HG03457 (cell line): ENCODE results near the gene RSF1.
A peak's percentile ranks its signal among the peaks of the same experiment; 100 is the strongest.
"Not testable (repeated sequence)": the region's sequence is repeated elsewhere in the genome, so short reads cannot be mapped to it uniquely, and the experiment has no call there.

ENCODE experiments used
- ATAC-seq: cut with Tn5 transposase; IDR thresholded peaks from one replicate; pipeline ENCODE4 v1.9.1; 2021; ENCODE audit warnings: moderate number of reproducible peaks; ENCODE audit not compliant: unreplicated experiment

Gene RSF1

GRCh38 chr11:77690649-77691048 lies 129.9 kb downstream of the RSF1 start:
- no peak for ATAC-seq

GRCh38 chr11:77687088-77687487 lies 133.4 kb downstream of the RSF1 start:
- no peak for ATAC-seq

GRCh38 chr11:77677138-77677537 lies 143.4 kb downstream of the RSF1 start:
- ATAC-seq = no peak

- no peak for ATAC-seq
Measured at GRCh38 chr11:77672264-77672663, 148.3 kb downstream of the RSF1 start.

- ATAC-seq = no peak
Measured at GRCh38 chr11:77669848-77670511, 150.5 kb downstream of the RSF1 start.

DNA sequence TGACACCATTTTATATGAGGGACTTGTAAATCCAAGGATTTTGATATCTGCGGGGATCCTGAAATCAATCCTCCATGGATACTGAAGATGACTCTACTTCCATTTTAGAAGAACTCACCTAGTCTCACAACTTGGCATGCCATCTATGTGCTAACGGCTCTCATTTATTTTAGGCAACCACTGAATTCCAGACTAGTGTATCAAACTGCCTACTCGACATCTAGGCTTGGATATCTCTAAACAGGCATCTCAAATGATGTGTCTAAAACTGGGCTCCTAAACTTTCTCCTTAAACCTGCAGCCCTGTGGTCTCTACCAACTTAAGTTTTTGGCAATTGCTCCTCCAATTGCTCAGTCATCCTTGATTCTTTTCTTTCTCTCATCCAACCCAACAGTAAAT lies 151.8 kb downstream of the RSF1 start:
- no peak for ATAC-seq

- no peak for ATAC-seq
Measured at GRCh38 chr11:77665240-77665965, 155.1 kb downstream of the RSF1 start.

DNA sequence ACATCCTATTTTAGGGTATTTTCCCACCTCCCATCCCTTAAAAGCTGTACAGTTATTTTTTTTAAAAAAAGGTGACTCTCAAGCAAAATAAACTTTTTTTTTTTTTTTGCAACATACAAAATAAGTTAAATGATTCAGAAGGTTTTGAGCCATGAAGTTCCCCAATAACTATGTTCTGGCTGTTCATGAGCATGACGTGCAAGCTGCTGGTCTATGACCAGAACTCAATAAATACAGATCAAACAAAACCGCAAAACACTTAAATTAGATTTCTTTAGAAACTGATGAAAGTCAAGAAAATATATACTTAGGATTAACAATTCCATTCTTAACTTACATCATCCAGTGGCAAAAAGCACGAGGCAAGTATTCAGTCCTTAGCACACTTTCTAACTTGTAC lies 158.9 kb downstream of the RSF1 start:
- ATAC-seq = no peak

DNA sequence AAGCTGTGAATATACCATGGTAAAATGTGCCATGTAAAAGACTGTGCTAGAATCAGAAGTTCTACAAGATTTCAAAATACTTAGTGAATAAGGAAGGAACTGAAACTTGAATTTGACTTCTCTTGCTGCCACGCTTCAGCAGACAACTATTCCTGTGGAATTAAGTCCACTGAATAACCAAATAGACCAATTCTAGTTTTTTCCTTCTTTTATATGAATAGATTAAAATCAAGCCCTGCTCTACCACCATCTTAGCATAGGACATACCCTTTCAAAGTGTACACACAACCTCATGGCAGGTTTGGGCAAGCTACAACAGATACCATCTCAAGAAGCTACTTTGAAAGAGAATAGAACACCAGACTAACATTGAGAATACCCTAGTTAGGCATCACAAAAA lies 159.6 kb downstream of the RSF1 start:
- no peak for ATAC-seq

- ATAC-seq = no peak
Measured at GRCh38 chr11:77658213-77659013, 162.1 kb downstream of the RSF1 start.

- ATAC-seq = no peak
Measured at GRCh38 chr11:77656362-77656761, 164.2 kb downstream of the RSF1 start.

GRCh38 chr11:77654770-77655434 lies 165.6 kb downstream of the RSF1 start:
- ATAC-seq = no peak

DNA sequence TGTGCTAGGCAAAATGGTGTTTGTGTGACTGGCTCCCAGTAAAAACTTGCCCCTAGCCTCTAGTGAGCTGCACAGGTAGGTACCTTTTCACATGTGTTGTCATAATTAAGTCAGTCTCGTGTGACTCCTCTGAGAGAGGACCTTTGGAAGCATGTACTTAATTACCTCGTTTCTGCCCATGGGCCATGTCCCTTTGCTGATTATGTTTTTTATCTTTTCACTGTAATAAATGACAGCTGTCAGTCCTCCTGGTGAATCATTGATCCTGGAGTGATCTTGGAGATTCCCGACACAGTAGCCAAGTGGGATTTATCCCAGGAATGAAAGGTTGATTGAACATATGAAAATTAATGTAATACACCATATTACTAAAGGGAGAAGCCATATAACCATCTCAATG lies 170.4 kb downstream of the RSF1 start:
- no peak for ATAC-seq

DNA sequence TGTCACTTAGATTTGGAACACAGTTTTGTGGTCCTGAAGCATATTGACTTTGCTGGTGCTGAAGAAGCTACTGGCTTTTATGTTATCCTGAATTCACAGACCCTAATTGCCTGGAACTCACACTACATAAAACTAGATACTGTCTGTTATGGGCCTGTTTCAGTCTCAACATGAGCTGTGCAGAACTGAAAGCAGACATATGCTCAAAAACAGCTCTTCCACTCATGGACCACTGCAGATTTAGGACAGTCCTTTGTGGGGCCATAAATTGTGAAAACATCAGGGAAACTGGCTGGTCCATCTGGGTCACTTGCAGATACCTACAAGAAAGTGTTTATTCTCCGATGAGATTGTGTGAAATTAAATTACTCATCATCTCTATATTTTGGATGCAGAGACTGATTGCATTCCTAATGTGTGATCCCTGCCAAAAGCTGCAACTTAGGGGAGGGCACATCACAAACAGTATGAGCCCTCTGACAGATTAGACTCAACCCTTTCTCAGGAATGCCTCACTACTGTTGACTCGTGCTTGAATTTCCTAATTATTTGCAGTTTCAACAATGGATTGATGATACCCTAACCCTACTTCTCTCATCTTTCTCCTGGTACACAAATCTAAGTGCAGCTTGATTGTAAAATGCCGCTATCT lies 172.7 kb downstream of the RSF1 start:
- ATAC-seq = no peak

DNA sequence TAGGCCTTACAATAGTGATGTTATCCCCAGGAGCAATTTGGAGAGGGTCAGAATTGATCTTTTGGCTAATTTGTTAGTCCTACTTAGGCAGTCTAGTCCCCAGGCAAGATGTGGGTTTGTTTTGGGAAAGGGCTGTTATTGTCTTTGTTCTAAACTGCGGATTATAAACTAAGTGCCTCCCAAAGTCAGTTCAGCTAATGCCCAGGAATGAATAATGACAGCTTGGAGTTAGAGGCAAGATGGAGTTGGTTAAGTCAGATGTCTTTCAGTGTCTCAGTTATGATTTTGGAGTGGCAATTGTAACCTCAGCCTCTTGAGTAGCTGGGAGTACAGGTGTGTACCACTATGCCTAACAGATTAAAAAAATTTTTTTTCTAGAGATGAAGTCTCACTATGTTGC lies 175.6 kb downstream of the RSF1 start:
- ATAC-seq = no peak

DNA sequence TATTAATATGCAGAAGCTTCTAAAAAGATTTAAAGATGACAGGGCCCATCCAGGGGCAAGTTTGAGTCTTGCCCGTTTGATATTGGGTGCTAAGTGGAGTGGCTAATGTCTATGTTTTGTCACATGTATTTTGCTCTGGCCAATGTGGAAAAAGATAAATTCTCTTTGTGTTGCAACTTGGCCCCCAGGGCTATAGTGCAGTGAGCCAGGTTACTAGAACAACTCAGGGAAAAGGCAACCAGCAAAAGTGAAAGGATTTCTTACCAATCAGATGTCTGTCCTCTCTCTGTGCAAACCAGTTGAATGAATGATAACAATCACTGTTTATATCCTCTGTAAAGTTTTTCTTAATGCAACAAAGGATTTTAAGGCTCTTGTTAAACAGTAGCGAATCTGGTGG lies 178.3 kb downstream of the RSF1 start:
- ATAC-seq = no peak

DNA sequence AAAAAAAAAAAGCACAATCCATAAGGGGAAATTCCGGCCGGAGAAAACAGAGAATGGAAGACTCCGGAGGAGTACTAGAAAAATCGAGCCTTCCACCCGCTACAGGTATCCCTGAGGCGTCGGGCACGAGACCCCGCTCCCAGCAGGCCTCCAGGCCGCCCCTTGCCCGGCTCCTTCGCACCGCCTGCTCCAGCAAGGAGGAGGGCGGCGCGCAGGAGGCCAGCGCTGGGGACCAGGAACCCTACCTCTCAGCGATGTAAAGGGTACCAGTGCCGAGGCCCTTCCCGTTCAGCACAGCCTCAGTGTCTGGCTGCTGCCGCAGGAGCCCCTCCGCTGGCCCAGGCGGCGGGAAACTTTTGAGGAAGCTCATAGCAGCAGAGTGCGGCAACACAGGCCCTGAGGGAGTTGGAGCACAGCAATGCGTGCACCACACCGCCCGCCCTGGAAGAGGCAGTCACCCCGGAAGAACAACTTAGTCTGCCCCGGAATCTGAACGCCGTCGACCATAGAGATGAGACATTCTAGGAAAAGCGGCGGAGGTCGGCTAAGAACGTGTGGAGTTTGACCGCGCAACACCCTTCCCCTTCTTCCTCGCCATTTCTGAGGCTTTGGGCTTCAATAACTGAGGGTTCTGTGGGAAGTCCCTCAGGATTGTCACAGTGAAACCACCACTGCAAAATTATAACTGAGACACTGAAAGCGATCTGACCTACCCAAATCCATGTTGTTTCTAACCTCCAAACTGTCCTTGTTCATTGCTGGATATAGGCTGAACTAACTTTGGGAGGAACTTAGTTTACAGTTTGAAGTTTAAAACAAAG lies 183.0 kb downstream of the RSF1 start, which contains the start of gene CLNS1A:
TSS of gene CLNS1A (minus strand) at position 450 of the 821 bp plus-strand sequence. CDS start at position 370, 80 bp downstream.
- ATAC-seq = peak; percentile 84

GRCh38 chr11:77636731-77637344 lies 183.7 kb downstream of the RSF1 start:
- no peak for ATAC-seq

- not testable (repeated sequence) for ATAC-seq
Measured at GRCh38 chr11:77633926-77634325, 186.6 kb downstream of the RSF1 start.
